HG02970 (cell line): ENCODE results near the gene MAD1L1.
"Not testable (repeated sequence)": the region's sequence is repeated elsewhere in the genome, so short reads cannot be mapped to it uniquely, and the experiment has no call there.

ENCODE experiments used
- ATAC-seq: cut with Tn5 transposase; IDR thresholded peaks from one replicate; pipeline ENCODE4 v1.9.1; 2021; ENCODE audit warnings: mild to moderate bottlenecking, moderate library complexity, moderate number of reproducible peaks; ENCODE audit not compliant: unreplicated experiment, low FRiP score

The MAD1L1 gene

DNA sequence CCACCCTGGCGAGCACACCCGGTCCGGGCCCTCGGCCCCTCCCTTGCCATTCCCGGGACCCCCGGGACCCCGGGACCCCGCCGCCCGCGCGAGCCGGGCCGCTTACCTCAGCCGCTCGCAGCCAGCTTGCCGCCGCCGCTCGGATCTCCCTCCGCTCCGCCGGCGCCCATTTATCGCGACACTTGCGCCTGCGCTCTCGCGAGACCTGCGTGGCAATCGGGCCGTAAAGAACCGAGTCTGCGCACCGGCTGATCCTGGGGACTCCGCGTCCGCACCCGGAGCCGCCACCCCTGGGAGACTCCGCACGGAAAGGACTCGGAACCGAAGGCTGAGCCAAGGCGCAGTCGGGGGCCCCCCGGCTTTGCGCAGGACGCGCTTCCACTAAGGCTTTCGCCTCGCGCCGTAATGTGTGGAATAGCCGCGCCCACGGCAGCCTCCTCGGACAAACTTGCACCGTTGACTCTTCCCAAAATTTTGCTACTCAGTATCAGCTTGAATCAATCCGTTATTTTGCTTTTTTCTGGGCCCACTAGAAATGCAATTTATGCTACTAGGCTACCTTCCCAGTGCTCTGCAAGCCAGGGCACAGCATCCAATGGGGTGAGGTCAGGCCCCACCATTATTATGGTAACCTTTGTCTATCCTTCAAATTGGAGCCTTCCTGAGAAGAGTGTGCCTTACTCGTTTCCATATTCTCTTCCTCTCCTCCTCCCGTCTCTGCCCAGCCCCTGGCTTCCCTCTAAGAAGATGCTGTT is at the start of gene MAD1L1:
MAD1L1 (minus strand) TSS at position 180 of the 755 bp plus-strand sequence. CDS start 2,812 bp downstream, outside the sequence.
- ATAC-seq, result no peak

DNA sequence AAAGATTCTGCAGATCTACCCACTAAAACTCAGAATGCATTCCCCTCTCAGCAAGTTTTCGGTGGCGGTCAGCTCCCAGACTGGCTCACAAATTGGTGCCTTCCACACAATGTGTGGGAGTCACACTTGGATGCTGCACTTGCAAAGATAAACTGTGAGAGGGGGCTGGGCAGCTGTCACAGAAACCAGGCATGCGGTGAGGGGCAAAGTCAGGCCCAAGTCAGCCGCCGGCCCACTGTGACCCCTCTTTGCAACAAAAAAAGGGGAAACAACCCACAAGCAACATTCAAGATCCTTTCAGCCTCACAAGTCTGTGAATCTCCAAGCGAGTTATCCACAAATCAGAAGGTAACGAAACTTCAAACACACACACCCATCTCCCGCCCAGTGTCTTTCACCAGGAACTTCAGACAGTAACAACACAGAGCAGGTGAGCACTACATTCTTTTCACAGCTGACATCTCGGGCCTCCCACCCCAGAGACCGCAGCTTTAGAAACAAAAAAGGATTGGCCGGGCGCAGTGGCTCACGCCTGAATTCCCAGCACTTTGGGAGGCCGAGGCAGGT is 49.5 kb upstream of the MAD1L1 start:
- no peak for ATAC-seq

DNA sequence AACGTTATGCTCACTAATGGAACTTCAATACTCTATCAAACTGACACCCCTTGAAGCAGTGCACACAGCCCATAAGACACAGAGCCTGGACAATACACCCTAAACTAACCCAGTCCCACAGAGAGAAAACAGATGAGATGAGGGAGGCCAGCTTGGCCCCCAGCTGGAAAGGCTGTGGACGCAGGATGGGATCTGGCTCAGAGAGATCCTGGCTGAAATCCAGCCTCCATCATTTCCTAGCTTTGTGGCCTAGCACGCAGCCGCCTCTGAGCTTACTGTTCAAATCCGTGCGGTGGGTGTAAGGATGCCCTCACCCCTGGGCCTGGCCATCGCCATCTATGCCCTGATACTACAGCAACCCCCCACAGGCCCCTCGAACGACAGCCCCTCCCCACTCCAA is 48.8 kb upstream of the MAD1L1 start:
- no peak for ATAC-seq

DNA sequence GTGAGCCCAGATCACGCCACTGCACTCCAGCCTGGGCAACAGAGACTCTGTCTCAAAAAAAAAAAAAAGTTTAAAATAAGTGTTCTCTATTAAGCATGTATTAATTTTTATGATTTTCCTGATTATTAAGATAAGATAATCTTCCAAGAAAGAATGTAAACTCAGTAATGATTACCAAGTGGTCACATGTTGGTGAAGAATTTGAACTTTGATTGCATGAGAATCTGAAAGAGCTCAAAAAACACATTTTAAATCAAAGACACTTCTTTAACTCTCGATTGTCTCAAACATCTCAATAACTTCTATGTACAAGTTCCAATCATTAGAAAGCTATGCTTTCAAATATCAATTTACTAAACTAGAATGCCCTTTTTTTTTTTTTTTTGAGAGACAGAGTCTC is 47.7 kb upstream of the MAD1L1 start:
- ATAC-seq, result no peak

DNA sequence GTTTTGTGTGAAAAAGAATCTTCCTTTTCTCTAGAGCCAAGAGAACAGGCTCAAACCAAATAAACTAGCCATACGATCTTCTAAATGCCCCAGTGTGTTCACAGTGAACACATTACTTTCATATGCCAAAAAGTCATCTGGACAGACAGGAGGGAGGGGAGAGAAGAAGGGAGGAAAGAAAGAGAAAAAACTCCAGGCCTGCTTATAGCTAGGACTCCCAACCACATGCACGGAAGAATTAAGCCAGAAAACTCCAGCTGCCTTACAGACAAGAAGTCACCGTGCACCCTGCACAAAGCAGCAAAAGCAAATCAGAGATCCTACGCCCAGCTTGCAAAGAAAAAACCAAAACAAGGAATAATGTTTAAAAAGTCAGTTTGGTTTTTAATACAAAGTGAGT is 47.2 kb upstream of the MAD1L1 start:
- ATAC-seq, result no peak

DNA sequence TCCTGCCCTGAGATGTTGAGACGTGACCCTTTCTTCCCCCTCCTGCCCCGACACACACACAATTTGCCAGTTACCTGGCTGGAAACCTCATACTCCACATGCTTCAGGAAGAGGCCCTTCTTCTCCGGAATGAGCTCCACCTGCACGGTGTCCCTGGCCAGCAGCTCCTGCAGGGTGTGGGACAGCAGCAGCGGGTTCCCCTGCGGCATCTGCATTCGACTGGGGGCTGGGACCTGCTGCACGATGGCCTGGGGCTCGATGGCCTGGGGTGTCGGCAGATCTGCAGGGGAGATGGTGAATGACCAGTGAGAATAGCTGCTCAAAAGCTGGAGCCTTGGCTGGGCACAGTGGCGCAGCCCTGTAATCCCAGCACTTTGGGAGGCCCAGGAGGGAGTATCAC is 45.3 kb upstream of the MAD1L1 start:
- no peak for ATAC-seq

DNA sequence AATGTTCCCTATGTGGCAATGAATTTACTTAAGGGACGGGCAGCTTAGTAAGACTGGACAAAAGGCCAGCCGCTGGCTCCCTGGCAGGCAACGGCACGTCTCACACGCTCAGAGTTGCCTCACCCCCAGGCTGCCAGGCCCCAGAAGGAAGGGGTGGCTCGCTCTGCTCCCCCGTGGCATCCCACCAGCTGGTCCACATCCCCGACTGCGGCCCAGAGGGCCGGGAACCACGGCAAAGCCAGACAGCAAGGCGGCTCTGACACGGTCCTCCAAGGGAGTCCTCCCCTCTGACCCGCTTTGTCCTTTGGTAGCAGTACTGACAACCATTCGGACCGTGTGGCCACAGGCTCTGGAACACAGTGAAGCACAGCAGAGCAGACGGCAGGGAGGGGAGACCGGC is 43.4 kb upstream of the MAD1L1 start:
- no peak for ATAC-seq

DNA sequence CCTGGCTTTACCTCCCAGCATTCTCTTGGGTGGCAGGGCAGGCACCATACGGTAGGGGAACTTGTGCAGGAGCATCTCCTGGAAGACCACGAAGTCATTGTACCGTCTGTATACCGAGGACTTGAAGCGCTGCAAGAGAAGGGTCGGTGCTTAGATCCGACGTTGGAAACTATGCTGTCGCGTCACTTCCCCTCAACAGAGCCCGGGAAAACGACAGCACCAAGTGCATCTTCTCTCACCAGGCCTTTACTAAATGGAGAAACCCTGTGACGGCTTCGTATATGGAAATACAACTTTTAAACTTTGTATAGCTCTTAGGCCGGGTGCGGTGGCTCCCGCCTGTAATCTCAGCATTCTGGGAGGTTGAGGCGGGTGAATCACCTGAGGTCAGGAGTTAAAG is 42.4 kb upstream of the MAD1L1 start:
- ATAC-seq, result no peak

DNA sequence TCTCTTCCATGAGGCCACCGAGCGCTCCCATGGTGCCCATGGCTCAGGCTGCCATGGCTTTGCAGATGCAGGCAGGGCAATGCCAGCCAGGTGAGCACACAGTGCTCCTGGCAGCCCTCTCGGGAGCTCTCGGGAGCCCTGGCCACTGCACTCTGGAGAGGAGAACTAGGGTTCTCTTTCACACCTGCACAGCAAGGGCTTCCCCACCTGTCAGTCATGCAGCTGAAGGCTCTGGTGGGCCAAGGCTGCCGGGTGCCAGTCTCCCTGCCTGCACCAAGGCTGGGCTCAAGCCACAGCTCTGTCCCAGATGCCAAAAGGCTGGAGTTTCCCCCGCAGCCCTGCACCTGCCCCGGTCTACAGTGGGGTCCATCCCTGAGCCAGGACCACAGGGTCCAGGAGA is 41.9 kb upstream of the MAD1L1 start:
- ATAC-seq, result no peak

DNA sequence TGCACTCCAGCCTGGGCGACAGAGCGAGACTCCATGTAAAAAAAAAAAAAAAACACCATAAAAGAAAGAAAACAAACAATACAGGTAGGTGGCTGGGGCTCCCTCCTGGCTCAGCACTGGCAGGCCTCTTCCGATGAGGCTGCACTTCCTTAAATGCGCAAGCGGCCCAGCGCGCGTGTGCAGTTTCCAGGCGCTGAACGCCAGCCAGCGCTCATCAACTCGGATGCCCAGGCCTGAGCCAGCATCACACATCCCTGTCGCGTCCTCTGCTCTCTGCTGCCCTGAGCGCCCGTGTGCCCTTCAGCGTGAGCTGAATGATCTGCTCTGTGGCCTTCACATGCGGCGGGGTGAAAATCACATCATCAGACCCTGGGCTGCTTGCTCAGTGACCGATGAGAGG is 41.1 kb upstream of the MAD1L1 start:
- no peak for ATAC-seq

DNA sequence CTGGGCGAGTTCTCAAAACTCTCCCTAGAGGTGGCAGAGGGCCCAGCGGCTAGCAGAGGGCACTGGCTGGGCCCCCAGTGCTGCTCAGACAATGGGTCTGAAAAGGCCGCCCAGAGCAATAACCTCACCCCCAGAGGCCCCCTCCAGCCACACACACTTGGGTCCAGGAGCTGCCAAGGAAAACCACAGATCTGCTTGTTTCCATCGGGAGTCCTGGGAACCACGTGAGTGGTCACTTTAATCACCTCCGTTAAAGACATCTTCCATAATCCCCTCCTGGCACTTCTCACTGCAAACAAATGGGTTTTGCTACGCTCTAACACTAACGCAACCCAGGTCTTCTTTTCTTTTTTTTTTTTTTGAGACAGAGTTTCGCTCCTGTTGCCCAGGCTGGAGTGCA is 39.3 kb upstream of the MAD1L1 start:
- ATAC-seq, result no peak

DNA sequence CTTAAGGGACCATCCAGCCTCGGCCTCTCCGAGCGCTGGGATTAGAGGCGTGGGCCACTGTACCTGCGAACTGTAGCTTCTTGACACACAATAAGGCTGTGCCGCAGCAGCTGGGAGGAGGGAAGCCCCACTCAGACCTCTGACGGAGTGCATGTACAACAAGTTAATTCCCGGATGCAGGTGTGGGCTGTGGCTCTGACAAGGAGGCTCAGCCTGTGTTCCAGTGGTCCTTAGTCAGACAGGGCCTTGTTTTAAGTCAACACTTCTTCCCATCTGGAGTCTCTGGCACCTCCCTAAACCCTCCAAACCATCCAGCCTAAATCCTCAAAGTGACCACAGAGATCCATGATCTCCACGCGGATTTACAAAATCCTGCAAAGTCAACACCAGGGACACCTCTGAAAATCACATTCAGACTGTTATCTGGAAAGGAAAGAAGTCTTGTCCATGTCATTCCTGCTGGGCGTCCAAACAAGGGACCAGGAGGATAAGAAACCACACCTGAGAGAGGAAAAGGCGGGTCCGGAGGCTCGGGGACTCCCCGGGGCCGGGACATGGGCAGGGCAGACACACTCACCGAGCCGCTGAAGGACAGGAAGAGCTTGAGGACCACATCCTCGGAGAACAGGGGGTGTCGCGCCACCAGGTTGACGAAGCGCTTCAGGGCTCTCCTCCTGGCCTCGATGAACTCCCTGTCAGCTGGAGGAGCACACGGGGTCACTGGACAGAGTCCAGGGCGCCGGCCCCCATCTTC is 38.7 kb upstream of the MAD1L1 start:
- ATAC-seq, result no peak

DNA sequence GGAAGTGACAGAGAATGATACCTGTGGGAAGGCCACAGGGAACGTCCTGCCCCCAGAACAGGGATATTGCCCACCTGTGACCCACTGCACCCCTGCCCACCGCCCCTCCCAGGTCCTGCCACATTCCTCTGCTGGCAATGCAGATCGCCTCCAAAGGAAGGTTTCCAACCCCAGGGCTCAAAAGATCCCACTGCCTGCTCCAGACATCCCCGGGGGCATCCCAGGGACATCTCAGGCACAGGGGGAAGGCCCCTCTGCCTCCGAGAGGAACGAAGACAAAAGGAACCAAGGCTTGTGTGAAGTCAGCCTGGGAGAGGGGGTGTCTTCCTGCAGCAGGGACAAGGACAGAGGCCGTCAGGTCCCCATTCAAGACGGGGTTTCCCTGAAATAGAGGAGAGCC is 37.8 kb upstream of the MAD1L1 start:
- no peak for ATAC-seq

DNA sequence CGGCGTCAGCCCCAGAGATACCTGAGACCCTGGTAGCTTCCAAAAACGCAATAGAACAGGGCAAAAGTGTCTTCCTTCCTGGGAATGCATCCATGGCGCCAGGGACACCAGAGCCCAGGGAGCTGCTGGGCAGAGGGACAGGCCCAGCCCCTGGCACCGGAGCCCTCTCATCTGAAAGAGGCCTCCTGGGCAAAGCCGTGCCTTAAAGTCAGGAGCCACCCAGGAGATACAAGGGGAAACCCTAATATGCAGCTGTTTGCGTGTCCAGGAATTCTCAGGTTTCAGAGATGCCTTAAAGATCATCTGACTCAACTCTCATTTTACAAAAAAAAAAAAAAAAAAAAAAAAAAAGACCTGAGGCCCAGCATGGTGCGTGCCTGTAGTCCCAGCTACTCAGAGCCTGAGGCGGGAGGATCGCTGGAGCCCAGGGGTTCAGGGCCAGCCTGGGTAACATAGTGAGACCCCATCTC is 37.3 kb upstream of the MAD1L1 start:
- ATAC-seq, result no peak

DNA sequence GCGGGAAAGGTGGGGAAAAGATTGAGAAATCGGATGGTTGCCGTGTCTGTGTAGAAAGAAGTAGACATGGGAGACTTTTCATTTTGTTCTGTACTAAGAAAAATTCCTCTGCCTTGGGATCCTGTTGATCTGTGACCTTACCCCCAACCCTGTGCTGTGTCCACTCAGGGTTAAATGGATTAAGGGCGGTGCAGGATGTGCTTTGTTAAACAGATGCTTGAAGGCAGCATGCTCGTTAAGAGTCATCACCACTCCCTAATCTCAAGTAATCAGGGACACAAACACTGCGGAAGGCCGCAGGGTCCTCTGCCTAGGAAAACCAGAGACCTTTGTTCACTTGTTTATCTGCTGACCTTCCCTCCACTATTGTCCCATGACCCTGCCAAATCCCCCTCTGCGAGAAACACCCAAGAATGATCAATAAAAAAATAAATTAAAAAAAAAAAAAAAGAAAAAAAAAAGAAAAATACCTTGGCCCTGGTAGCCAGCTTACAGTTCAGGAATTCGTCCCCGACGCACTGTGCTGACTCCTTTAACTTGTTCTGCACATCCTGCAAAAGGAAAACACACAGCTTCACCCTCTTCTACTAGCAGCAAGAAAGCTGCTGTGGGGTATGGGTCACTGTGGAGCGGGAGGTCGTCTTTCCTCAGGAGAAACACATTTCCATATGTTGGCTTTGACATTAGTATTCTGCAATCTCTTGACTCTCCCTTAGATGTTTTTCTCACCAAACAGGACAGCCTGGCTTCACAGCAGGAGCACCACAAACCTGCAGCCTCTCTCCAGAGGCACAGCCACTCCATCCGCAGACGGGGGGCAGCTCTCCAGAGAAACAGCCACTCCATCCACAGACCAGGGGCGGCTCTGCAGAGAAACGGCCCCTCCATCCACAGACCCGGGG is 36.6 kb upstream of the MAD1L1 start:
- ATAC-seq, result not testable (repeated sequence)

DNA sequence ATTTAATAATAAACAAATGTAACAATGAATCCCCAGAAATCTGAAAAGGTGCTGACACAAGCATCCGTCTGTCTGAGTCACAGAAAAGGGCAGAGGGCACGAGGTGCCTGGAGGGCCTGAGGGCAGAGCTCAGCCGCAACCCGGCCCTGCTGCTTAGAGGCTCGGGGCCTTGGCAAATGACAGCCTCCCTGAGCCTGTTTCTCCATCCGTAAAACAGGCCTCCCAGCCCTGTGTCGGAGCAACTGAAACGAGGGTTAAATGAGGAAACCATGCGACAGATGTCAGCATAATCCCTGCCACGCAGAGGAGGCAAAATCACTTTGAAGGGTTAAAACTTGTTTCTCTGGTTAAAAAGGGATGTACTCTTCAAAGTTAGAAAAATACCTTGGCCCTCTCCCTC is 34.2 kb upstream of the MAD1L1 start:
- ATAC-seq, result no peak

DNA sequence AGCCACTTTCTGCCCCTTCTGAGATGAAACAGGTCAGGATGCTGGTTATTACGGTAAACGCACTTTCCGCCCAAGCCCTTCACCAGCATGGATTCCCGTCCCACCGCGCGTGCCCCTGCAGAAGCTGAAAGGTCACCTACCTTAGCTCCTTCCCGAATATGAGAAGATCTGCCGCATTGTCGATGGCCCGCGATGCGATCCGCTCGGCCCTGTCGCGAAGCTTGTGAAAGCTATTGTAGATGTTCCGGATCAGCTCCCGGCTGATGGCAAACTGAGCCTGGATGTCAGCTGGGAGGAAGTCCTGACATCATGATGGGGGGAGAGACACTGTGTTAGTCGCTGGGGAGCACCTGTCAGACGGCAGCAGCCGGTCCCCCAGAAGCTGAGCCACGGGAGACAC is 31.4 kb upstream of the MAD1L1 start:
- ATAC-seq, result no peak

DNA sequence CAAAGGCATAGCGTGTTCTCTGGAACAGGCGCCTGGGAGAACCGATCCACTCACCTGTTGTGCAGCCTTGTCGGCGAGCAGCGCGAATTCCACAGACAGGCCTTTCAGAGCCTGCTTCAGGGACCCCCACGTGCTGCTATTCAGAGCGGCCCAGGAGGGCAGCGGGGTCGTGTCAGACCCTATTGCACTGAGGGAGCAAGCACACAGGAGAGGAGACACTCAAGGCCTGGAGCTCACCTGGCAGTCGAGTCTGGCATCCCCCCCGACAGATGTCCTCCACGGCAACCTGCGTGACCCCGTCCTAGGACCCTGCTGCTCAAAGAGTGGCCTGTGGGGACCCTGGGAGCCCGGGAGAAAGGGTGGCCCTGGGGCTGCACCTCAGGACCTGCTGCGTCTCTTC is 30.4 kb upstream of the MAD1L1 start:
- ATAC-seq, result no peak

DNA sequence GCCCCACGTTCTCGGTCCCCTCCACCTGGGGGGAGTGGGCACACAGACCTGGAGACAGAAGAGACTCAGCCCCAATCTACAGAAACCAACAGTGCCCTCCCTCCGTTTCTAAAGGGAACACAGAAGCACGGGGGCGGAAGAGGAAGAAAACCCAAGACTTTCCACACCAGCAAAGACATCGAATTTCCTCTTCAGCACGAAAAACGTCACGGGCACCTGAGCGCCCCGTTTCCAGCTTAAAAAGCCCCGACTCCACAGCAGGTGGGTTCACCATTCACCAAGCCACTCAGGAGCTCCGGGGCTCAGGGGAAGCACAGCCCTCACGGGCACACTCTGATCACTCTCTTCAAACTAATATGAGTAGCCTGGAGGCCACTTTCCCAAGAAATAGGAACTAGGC is 28.9 kb upstream of the MAD1L1 start:
- no peak for ATAC-seq

DNA sequence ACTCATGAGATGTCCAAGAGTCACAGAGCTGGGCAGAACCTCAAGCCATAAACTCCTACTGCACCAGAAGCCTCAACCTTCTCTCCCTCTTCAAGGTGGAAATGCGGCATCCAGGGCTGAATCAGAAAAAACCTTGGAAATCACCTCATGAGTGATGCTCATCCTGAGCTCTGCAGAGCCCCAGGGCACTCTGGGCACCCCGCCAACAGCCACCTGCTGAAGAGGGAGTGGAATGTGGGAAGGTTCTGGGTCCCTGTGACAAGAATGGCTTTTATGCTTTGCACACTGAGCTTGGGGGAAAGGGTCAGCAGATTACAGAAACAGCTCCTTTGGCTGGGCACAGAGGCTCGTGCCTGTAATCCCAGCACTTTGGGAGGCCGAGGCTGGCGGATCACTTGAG is 28.1 kb upstream of the MAD1L1 start:
- no peak for ATAC-seq

DNA sequence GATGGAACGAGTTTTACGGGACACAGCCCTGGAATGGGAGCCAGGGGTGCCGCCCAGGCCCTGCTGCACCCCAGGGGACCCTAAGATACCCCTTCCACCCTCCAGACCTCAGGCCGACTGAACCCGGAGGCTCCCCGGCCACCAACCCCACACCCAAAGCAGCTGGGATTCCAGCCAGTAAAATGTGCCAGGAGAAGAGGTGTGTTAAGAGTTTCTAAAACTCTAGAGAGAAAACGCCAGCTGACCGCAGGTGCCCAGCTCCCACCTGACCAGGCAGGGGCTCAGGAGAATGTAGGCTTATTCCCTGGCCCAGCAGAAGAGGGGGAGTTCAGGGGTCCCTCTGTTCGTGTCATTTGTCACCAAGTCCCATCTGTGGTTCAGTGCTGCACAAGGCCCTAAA is 26.7 kb upstream of the MAD1L1 start:
- ATAC-seq, result no peak
